NB4 (cell line): ENCODE measurements around the gene KCNK15.

Experiments used
- CTCF ChIP-seq: IDR thresholded peaks from one replicate; pipeline ENCODE4 v1.5.1; 2012; ENCODE audit warnings: low read depth, low read length
- MAX ChIP-seq: IDR thresholded peaks from 2 replicates; pipeline ENCODE4 v1.6.1; 2011; ENCODE audit warnings: low read depth, low read length
- MYC ChIP-seq: IDR thresholded peaks from 2 replicates; pipeline ENCODE4 v1.6.1; 2011; ENCODE audit warnings: low read depth, low read length
- POLR2A ChIP-seq: IDR thresholded peaks from 2 replicates; pipeline ENCODE4 v1.6.1; 2011; ENCODE audit warnings: mild to moderate bottlenecking; ENCODE audit not compliant: insufficient read length; ENCODE audit errors: extremely low read depth

GRCh38 chr20:44795836-44796235 lies 50.2 kb downstream of the KCNK15 start:
- TF ChIP-seq CTCF = no peak
- TF ChIP-seq MAX = no peak
- TF ChIP-seq POLR2A = no peak
- TF ChIP-seq MYC = no peak
